ENCODE results near the gene CD81.
"Not testable (repeated sequence)": the region's sequence is repeated elsewhere in the genome, so short reads cannot be mapped to it uniquely, and the experiment has no call there.

Gene CD81

DNA sequence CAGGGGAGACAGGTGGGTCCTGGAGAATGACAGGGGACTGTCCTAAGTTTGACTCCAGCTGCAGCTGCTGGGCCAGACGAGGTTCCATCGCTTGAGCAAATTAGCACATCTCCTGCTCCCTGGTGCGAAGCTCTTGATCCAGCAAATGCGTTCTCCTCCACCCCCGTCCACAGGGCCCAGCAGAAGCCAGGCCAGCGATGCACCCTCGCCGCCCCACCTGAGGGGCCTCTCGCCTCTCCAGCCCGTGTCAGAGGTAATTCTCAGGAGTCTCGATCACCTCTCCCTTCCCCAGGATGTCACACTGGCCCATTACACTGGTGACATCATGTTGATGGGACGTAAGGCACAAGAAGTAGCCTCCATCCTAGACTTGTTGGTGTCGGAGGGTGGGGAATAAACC is 19.5 kb upstream of the CD81 start:
- not testable (repeated sequence) for DNase-seq

DNA sequence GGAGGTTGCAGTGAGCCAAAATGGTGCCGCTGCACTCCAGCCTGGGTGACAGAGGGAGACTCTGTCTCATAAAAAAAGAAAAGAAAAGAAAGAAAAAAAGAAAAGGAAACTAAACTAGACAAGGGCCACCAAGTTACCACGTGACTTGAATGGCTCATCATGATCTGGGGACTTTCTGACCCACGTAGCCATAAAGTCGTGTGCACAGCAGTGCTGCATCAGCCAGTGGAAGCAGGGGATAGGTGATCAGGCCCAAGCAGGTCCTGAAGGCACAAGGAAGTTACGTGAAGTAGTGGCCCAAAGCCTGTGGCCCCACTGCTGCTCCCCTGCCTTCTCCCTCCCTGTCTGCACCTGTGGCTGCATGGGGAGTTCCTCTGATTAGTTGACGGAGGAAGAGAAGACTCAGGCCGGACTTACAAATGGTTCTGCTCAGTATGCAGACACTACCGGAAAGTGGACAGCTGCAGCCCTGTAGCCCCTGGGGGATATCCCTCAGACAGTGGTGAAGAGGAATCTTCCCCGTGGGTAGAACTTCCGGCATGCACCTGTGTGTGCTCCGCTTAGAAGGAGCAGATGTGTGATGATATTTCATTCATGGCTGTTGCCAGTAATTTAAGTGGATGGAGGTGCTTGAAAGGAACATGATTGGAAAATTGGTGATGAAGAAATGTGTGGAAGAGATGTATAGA is 18.2 kb upstream of the CD81 start:
- DNase-seq, result no peak

DNA sequence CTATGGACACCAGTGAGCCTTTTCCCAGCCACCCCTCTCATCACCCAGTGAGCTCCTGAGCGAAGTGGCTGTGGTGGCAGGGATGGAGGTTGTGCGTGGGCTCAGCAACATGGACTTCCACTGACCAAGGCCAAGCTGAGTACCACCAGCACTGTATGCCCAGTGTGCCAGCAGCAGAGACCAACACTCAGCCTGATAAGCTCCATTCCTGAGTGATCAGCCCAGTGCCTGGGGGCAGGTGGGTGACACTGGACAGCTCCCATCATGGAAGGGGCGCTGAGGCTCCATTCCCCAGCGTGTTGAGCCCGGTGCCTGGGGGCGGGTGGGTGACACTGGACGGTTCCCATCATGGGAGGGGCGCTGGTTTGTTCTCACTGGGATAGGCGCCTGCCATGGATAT is 17.6 kb upstream of the CD81 start:
- no peak for DNase-seq

DNA sequence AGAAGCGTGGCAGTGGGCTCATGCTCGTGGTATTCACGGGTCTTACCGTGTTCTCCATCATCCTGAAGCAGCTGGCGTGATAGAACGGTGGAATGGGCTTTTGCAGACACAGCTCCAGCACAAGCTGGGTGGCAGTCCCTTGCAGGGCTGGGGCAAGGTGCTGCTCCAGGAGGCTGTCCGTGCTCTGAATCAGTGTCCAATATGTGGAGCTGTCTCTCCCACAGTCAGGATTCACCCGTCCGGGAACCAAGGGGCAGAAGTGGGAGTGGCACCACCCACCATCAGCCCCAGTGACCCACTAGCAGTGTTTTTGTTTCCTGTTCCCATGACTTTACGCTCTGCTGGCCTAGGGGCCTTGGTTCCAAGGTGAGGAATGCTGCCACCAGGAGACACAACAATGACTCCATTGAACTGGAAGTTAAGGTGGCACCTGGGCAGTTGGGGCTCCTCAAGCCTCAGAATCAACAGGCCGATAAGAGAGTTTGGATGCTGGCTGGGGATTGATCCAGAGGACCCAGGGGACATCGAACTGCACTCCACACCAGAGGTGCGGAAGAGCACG is 16.9 kb upstream of the CD81 start:
- no peak for DNase-seq

GRCh38 chr11:2361565-2361964 is 15.5 kb upstream of the CD81 start:
- no peak for DNase-seq

DNA sequence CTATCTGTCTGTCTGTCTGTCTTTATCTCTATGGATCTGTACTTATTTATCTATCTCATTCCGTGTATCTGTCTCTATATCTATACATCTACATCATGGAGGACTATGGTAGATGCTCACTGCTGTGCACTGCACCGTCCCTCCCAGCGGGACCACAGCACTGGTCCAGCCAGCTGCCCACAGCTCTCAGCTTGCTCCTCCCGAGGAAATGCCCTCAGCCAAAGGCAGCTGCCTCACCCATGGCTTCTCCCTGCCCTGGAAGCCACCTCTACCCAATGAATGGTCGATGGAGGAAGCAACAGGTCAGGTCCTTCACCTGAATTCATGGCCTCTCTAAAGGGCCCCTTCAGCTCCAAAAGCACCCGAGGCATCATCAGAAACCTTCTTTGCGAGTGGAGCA is 14.7 kb upstream of the CD81 start:
- DNase-seq, result no peak

- DNase-seq, result no peak
These were observed 14.0 kb upstream of the CD81 start for GRCh38 chr11:2363130-2363529.

DNA sequence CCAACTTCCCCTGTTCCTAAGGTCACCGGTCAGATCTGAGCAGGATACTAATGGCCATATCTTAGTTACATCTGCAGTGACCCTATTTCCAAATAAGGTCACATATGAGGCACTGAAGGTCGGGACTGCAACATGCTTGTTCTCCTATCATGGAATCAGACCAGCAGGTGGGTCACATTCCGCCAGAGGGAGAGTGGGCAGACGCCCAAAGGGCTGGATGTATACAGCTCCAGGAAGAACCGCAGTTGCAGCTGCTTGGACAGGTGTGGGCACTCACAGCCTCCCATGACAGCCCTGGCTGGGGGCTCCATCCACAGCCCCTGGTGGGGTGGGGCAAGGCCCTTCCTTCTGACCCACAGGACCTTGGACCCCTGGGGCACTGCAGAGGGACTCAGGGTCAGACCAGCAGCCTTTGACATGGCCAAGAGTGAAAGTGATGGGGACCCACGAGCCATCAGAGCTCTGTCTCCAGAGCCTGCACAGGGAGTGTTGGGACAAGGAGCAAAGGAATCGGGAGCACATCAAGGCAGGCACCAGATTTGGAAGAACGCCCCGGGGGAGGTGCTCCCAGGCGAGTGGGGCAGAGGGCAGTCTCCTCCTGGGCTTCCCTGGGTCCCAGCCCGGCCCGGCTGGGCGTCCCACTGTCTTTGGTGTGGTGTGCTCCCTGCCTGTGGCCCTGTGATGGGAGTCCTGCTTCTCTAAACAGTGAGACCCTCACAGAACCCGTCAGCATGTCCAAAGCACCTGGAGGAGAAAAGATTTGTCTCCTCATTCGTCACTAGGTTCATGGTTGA is 13.3 kb upstream of the CD81 start:
- DNase-seq, result no peak

- not testable (repeated sequence) for DNase-seq
These were observed 12.7 kb upstream of the CD81 start for GRCh38 chr11:2364386-2364785.

- no peak for DNase-seq
These were observed 11.4 kb upstream of the CD81 start for GRCh38 chr11:2365571-2366210.

- DNase-seq, result no peak
These were observed 10.8 kb upstream of the CD81 start for GRCh38 chr11:2366276-2366675.

DNA sequence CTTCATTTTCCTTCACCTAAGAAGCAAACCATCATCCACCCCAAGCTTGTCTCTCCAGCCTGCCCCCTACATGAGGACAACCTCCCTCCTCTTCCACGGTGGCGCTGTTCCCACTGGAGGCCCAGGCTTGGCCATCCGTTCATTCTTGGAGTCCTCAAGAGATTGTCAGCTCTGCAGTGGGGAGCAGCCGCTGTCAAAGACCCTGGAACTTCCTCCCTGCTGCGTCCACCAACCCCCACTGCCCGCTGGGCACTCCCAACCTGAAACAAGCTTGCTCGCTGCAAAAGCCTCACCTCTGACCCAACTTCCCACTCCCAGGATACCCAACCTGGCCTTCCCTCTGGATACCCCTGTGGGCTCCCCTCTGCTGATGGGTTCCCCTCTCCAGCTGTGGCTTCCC is 10.4 kb upstream of the CD81 start:
- no peak for DNase-seq

- no peak for DNase-seq
These were observed 9.6 kb upstream of the CD81 start for GRCh38 chr11:2367266-2368160.

GRCh38 chr11:2368178-2368850 is 8.8 kb upstream of the CD81 start:
- no peak for DNase-seq

DNA sequence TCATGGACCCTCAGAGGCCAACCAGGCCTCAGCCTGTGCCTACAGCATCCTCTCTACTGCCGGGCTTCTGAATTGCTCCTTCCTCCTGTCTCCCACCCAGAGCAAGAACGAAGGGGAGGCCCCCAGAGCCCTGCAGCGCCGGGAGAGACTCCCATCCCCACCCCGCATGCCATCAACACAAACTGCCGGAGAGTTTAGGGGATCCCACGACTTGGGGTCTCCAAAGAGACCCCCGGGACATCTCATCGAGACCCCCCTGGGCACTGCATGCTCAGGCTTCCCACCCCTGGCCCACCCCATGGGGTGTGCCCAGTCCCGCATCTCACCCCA is 8.3 kb upstream of the CD81 start:
- no peak for DNase-seq

- DNase-seq, result no peak
These were observed 7.8 kb upstream of the CD81 start for GRCh38 chr11:2369320-2369719.

DNA sequence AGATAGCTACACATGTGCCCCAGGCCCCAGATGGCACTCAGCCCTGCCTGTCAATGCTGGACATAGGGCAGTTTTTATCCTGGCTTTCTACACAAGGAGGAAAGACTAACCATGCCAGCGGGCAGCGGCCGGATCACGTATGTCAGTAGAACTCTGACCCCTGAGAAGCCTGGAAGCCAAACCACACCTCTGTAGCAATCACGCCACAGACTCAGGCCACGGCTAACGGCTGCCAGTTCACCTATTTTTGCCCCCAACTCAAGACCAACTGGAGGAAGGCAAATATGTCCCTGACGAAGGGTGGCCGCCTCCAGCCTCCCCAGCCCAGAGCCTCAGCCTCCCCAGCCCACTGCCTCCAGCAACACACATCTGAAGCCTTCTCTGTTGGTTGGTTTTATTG is 7.2 kb upstream of the CD81 start:
- DNase-seq, result no peak

GRCh38 chr11:2374456-2375201 is 2.5 kb upstream of the CD81 start:
- DNase-seq, result no peak

DNA sequence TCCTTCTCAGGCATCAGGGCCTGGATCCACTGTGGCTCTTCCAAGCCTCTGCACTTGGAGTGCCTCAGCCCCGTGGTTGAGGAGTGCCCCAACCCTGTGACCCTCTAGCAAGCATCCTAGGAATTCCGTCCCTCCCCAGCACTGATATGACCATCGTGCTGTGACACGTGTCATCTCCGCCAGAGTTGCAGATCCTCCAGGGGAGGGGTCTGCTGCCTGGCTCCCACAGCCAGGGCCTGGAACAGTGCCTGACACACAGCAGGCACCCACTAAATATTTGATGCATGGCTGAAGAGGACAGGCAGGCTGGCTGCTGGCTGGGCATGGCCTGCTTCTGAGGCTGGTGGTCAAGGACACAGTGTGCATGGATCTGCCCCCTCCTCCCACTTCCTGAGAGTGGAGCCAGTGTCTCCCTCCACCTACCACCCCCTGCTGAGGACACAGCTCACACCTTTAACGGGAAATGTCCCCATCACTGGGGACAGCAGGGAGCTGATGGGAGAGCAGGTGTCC is 1.7 kb upstream of the CD81 start:
- DNase-seq, result no peak

DNA sequence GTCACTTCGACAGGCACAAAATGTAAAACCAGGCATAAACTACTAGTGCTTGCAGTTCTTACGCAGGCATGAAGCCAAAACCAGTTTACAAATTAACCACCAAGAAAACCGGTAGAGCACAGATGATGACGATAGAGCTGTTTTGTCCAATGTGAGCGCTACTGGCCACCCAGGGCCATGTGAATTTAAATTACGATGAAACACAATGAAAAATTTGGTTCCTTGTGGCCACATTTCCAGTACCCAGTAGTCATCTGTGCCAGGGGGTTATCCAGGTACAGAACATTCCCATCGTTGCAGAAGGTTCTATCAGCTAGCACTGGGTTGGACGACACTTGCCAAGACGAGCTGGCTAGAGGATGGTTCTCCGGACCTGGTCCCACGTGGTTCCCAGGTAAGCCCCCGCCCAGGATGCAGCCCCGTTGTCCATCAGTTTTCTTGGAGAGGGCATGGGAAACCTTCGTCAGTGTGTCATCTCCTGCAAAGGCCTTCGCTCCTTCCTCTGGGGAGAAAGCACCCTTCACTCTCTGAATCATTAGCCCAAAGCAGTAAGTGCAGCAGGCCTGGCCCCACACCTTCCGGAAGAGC is 1.1 kb upstream of the CD81 start:
- DNase-seq, result no peak

Measured in NCI-H1436 (cell line).